NOMO-1 (cell line): ENCODE measurements around the gene SLC34A3.
"Not testable (repeated sequence)": the region's sequence is repeated elsewhere in the genome, so short reads cannot be mapped to it uniquely, and the experiment has no call there.

Experiments
- DNase-seq, 2 experiments: peaks; one replicate each; lab custom pipeline; 2025; ENCODE audit not compliant: unreplicated experiment in 2 of 2; lab: John Stamatoyannopoulos, UW

SLC34A3 gene

DNA sequence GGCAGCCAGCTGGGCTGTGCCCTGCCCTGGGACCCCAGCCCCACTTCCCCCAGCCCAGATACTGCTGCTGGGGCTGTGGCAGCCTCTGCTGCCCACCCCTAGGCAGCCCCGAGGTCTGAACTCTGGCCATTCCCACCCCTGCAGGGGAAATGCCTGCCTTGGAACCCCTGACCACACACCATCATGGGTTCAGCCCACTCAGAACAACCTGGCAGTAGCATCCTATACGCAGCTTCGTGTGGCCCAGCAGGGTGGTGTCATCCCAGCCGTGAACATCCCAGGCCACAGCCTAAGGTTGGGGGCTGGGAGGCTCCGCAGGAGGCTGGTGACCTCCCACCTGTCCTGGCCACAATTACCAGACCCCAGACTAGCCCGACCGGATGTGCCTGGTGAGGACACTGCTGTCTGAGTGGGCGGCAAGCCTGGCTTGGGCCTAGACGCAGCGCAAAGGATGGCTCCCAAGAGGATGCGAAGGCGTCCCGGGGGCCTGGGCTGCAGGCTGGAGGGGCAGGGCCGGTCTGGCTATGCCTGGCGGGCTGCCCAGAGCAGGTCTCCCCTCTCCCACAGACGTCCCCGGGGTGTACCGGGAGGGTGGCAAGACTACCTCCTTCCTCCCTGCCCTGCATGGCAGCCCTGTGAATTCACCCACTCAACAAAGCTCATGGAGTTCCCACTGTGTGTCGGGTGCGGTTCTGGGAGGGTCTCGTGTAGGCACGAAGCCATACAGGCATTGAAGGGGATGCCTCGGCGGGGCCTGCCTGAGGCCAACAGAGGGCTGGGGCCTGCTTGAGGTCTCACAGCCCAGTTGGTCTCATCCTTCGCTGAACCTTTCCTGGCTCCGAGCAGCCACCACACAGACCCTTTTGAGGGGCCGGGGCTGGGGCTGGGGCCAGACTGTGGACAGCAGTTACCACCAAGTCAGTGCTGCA is 1.5 kb upstream of the SLC34A3 start:
- no peak for DNase-seq

- no peak for DNase-seq
Observed at GRCh38 chr9:137229903-137230704, 597 bp upstream of the SLC34A3 start.

DNA sequence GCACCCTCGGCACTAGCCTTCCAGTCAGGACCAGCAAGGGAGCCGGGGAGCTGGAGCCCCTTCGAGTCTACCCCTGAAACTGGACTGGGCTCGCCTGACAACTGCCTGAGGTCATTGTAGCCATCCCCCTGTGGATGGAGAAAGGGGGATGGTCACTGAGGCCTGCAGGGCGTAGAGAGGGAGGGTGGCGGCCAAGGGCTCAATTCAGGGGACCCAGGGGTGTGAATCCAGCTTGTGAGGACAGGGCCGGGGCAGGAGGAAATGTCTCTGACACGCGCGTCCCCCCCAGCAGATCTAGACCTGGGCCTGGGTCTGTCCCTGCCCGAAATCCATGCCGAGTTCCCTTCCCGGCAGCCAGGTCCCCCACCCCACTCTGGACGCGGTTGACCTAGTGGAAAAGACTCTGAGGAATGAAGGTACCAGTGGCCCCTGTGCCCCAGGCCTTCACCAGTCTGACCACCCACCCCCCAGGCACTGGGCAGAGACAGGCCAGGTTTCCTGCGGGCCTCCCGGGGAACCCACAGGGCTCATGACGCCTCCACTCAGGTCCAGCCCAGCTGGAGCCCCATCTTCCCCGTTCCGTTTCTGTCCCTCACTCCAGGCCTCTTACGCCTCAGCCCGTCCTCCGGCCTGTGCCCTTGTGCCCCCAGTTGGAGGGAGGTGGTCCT is 805 bp downstream of the SLC34A3 start:
- DNase-seq: no peak

DNA sequence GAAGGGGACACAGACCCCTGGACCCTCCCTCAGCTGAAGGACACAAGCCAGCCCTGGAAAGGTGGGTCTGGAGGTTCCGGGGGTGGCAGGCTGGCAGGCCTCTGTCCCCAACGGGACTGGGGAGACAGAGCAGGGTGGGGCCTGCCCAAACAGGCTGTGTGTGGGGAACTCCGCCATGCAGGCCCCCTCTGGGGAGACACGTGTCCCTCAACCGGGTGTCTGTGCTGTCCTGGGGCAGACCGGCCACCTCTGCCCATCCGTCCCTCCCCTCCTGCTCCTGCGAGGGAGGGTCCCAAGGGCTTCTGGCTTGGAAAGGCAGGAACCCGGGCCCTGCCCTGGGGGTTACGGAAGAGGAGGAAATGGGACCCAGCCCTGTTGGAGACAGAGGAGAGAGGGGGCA is 1.4 kb downstream of the SLC34A3 start:
- DNase-seq: no peak

- DNase-seq: no peak
Observed at GRCh38 chr9:137232510-137232909, 1.8 kb downstream of the SLC34A3 start.

DNA sequence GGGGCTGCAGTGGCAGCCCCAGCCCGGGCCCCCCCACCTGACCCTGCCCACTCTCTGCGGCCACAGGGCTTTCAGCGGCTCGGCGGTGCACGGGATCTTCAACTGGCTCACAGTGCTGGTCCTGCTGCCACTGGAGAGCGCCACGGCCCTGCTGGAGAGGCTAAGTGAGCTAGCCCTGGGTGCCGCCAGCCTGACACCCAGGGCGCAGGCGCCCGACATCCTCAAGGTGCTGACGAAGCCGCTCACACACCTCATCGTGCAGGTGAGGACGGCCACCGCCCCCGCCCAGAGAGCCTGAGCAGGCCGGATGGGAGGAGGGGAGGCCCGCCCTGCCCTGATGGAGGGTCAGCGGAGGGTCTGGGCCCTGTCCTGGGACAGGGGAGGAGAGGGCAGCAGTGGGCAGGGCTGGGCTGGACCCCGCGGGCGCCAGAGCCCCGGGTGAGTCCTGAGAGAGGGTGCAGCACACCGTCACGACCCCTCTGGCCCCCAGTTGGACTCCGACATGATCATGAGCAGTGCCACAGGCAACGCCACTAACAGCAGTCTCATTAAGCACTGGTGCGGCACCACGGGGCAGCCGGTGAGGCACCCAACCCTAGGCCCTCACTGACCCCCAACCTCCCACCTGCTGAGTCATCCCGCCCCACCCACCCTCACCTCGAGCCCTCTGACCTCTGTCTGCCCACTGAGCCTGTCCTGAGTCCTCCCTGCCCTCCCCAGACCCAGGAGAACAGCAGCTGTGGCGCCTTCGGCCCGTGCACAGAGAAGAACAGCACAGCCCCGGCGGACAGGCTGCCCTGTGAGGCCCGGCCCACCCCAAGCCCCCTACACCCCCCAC is 2.7 kb downstream of the SLC34A3 start:
- no peak for DNase-seq

- DNase-seq: no peak
Observed at GRCh38 chr9:137234055-137234697, 3.5 kb downstream of the SLC34A3 start.

DNA sequence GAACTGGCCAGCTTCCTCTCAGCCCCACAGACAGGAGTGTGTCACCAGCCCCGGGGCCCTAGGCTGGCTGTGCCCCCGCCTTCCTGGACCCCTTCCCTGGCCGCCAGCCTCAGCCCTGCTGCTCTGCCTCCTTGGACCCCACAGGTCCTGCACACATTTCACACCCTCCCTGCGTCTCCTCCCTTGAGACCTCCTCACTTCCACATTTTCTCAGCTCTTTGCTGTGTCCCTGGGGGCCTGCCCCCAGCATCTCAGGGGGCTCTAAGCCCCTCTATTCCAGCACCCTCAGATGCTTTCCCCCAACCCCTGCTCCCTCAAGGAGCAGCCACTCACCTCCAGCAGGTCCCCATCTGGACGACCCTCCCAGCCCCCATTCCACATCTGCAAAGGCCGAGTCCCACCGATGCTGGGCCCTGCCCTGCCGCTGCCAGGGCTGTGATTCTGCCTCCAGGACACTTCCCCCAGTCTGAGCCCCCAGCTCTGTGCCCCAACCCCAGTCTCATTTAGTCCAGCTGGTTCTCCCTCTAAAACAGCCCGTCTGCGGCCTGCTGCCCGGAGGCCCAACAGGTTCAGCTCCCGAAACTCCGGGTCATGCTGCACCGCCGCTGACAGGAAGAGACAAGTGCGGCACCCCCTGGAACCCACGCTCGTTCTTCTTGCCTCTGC is 4.2 kb downstream of the SLC34A3 start:
- DNase-seq: no peak

GRCh38 chr9:137235424-137236237 is 4.9 kb downstream of the SLC34A3 start:
- DNase-seq: no peak

GRCh38 chr9:137236238-137236935 is 5.7 kb downstream of the SLC34A3 start:
- DNase-seq: peak; percentile 80 to 93

DNA sequence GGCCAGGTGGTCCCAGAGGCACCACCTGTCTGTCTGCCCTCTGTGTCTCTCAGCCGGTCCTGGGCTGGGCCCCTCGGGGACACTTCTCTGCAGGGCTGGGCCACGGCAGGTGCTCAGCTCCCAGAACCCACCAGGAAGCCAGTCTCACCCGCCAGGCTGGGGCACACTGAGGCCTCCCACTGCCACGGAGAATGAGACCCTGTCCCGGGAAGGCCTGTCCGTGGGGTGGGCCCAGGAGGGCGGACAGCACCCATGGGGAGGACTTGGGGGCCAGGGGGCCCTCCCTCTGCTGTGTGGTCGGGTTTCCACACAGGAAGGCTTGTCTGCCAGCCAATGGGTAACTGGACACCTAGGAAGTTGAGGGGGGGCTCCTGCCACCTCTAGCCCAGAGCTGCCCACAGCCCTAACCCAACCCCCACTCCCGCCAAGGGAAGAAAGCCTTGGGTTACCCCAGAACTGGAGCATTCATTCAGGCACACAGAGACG is 6.3 kb downstream of the SLC34A3 start:
- no peak for DNase-seq

DNA sequence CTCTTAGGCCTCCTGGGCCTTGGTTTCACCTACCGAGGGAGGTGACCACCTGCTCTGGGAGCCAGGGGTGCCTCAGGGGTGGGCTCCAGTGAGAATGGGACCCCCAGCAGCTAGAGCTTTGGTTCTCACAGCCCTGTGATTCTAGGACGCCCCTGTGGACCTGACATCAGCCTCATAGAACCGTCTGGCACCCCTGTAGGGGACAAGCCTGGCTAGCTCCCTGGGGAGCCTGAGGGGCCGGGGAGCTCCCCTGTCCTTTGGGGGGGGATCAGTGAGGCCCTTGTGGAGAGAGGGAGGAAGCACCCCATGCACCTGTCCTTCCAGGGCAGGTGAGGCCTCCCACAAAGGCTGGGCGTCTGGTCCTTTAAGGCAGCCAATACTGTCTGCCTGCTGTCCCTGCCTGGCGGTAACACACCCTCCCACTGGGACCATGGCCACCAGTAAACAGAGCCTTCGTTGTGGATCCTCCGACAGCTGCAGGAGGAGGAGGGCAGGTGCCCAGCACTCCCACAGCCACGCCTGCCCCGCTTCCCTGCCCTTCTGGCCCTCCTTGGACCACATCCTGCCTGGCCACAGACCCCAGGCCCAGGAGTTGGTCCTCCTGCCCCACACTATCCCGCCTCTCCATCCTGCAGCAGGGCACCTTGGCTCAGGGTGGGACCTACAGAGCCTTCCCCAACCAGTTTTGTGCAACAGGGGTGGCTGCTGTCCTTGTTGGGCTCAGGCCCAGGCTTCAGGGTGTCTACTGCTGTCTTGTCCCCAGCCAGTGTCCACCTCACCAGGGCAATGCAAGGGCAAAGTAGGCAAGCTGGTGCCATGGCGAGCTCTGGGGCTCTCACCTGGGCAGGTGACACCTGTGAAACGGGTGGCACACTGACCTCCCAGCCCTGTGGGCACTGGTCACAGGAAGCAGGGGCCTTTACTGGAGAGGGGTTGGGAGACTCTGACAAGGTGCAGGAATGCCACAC is 7.3 kb downstream of the SLC34A3 start:
- no peak for DNase-seq

GRCh38 chr9:137239541-137240200 is 9.0 kb downstream of the SLC34A3 start:
- DNase-seq: not testable (repeated sequence)

DNA sequence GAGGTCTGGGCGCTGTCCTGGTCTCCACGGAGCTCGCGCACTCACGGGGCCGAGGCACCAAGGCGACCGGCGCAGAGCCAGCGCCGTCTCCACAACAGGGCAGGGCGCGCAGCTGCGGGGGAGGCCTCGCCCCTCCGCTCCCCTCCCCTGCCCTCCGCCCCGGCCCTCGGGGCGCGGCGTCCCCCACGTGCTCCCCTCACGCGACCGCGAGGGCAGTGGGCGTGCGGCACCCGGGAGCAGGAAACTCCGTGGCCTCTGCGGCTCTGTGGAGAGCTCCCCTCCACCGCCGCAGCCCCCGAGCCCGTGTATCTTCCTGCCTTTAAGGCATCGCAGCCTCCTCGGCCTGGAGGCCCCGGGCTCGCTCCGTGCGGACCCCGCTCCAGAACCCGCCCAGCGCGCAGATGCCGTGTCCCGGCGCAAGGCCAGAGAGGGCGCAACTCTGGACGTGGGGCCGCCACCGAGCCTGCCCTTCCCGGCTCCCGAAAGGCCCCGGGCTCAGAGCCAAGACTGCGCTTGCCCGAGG is 9.7 kb downstream of the SLC34A3 start:
- DNase-seq: peak; percentile 85 to 88

DNA sequence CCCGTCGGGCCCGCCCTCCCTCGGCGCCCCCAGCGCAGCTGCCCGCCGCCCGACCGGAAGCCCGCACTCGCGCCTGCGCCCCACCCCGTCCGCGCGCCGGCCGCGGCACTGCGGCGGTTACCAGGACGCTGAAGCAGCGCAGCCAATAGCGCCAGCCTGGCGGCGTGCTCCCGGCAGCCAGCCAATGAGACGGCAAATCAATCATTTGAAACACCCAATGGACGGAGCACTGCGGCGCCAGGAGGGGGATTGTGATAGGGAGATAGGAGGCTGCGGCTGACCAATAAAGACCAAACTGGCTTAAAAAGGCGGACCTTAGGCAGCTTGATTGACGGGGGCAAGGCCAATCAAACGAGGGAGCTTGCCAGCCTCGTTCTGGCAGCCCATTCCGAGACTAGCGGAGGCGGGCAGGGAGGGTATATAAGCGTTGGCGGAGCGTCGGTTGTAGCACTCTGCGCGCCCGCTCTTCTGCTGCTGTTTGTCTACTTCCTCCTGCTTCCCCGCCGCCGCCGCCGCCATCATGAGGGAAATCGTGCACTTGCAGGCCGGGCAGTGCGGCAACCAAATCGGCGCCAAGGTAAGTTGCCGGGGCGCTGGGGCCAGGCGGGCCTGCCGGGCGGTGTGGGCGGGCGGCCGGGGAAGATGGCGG is 10.3 kb downstream of the SLC34A3 start, which contains the start of gene TUBB4B:
Gene TUBB4B, plus strand, starts transcription at position 447 of the 649 bp plus-strand sequence. Its CDS starts 74 bp downstream, at position 521.
- DNase-seq: peak; percentile 100
